ENCODE measurements around the gene CBX4. TPM values are rescaled to one million over a fixed set of nuclear protein-coding genes. Genes with fewer than 3 reads are reported as not detected.

Gene CBX4
- total and polyA plus RNA-seq, 2 of the 13 experiments (the other 11 are each of a cell fraction or from before 2014, with no cell fraction given): 25.8 to 50.8 TPM

GRCh38 chr17:79844869-79845600 lies 5.8 kb upstream of the CBX4 start (continued):
- 0 out of 2 replicates have a peak, but pooled peaks have one; percentile 64 for TF ChIP-seq ARID2 (CRISPR knock-in tag; IDR thresholded peaks at IDR 0.05; ENCODE audit: borderline replicate concordance)
- peak; percentile 95 for TF ChIP-seq HNF4G (IDR thresholded peaks at IDR 0.05; ENCODE audit: borderline replicate concordance, low read depth, low read length)
- peak; percentile 90 for TF ChIP-seq HNF4G (CRISPR knock-in tag; IDR thresholded peaks at IDR 0.05; ENCODE audit: borderline replicate concordance, low read depth)
- TF ChIP-seq ETV6 (CRISPR knock-in tag; conservative IDR thresholded peaks at IDR 0.05): no peak; the same call in 1 of the 2 replicates
- TF ChIP-seq ZNF367 (CRISPR knock-in tag; IDR thresholded peaks at IDR 0.05; ENCODE audit: borderline replicate concordance): no peak
- TF ChIP-seq DNMT1 (CRISPR knock-in tag; IDR thresholded peaks at IDR 0.05): 0 out of 2 replicates have a peak, but pooled peaks have one; percentile 85
- TF ChIP-seq EP300 (IDR thresholded peaks at IDR 0.05; ENCODE audit: low read depth in 2 of 2, low read length in 2 of 2): peak; percentile 24 to 69; a peak in 3 of 4 replicates
- peak; percentile 59; the same call in 1 of the 2 replicates for TF ChIP-seq EP300 (CRISPR knock-in tag; IDR thresholded peaks at IDR 0.05; ENCODE audit: borderline replicate concordance)
- TF ChIP-seq HOXA5 (CRISPR knock-in tag; IDR thresholded peaks at IDR 0.05): no peak
- no peak for TF ChIP-seq E2F5 (CRISPR knock-in tag; conservative IDR thresholded peaks at IDR 0.05)
- TF ChIP-seq FOXM1 (CRISPR knock-in tag; IDR thresholded peaks at IDR 0.05): no peak
- TF ChIP-seq PATZ1 (CRISPR knock-in tag; IDR thresholded peaks at IDR 0.05): peak; percentile 95
- no peak for TF ChIP-seq SRSF1 (optimal IDR thresholded peaks at IDR 0.05; ENCODE audit: low read depth, low read length)
- TF ChIP-seq ZKSCAN5 (CRISPR knock-in tag; IDR thresholded peaks at IDR 0.05): no peak
- no peak; the same call in 1 of the 2 replicates for TF ChIP-seq AKNA (CRISPR knock-in tag; IDR thresholded peaks at IDR 0.05; ENCODE audit: borderline replicate concordance)
- TF ChIP-seq, protein P1, sequence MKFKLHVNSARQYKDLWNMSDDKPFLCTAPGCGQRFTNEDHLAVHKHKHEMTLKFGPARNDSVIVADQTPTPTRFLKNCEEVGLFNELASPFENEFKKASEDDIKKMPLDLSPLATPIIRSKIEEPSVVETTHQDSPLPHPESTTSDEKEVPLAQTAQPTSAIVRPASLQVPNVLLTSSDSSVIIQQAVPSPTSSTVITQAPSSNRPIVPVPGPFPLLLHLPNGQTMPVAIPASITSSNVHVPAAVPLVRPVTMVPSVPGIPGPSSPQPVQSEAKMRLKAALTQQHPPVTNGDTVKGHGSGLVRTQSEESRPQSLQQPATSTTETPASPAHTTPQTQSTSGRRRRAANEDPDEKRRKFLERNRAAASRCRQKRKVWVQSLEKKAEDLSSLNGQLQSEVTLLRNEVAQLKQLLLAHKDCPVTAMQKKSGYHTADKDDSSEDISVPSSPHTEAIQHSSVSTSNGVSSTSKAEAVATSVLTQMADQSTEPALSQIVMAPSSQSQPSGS (CRISPR knock-in tag; IDR thresholded peaks at IDR 0.05): peak; percentile 59
- TF ChIP-seq MED13 (CRISPR knock-in tag; IDR thresholded peaks at IDR 0.05): 0 out of 2 replicates have a peak, but pooled peaks have one; percentile 65
